ENCODE results near the gene P2RY2. TPM values are rescaled to one million over a fixed set of nuclear protein-coding genes. Genes with fewer than 3 reads are reported as not detected.
"Not testable (repeated sequence)": the region's sequence is repeated elsewhere in the genome, so short reads cannot be mapped to it uniquely, and the experiment has no call there.

P2RY2 gene
- total RNA-seq, 1 experiment from 2014 or later = 22.5 TPM

DNA sequence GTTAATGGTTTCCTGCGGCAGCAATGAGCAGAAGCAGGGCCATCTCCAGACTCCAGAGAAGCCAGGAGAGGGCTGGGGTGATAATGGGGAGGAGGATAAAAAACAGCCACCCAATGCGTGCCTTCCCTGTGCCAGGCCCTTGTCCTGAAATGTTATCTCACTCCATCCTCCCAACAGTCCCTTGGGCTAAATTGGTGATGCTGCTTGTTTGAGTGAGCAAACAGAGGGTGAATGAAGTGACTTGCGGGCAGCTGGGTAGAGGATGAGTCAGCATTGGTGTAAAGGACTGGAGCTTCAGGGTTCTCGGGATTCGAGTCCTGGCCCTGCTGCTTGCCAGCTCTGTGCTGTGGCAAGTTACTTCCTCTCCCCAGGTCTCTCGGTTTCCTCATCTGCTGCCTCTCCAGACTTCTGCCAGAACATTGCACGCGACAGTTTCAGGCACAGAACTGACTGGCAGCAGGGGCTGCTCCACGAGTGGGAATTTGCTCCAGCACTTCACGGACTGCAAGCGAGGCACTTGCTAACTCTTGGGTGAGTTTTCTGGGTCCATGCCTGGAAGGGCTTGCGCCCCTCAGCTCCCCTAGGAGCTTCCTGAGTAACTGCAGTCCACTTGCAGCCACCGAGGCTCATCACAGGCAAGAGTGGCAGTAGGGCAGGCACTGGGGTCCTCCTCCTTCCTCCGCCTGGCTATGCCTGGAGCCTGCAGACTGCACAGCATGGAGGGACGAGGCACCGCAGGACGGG, 54.0 kb downstream of the P2RY2 start, which contains the start of gene P2RY6:
Gene P2RY6, plus strand, starts transcription at position 403 of the 744 bp plus-strand sequence. CDS start 24,181 bp downstream, outside the sequence.
- peaks cover 43% of the 10 kb centered on the region for H3F3A ChIP-seq (ENCODE audit: insufficient read depth, low read depth)
- no peaks in the 10 kb centered on the region for H3K9me2 ChIP-seq (ENCODE audit: insufficient read depth)
- peak within 1 kb of the TSS; percentile 85 for H3K4me2 ChIP-seq
- intact Hi-C loops (cut with micrococcal nuclease; ENCODE audit: unreplicated experiment) = loop anchor here (1.0 kb wide), 3 partner anchors 15 to 77 kb away; no protein-coding TSS in a partner anchor
- TF ChIP-seq, protein P1, sequence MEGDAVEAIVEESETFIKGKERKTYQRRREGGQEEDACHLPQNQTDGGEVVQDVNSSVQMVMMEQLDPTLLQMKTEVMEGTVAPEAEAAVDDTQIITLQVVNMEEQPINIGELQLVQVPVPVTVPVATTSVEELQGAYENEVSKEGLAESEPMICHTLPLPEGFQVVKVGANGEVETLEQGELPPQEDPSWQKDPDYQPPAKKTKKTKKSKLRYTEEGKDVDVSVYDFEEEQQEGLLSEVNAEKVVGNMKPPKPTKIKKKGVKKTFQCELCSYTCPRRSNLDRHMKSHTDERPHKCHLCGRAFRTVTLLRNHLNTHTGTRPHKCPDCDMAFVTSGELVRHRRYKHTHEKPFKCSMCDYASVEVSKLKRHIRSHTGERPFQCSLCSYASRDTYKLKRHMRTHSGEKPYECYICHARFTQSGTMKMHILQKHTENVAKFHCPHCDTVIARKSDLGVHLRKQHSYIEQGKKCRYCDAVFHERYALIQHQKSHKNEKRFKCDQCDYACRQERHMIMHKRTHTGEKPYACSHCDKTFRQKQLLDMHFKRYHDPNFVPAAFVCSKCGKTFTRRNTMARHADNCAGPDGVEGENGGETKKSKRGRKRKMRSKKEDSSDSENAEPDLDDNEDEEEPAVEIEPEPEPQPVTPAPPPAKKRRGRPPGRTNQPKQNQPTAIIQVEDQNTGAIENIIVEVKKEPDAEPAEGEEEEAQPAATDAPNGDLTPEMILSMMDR (conservative IDR thresholded peaks at IDR 0.05) = no peak
- no peak for TF ChIP-seq EZH2 (IDR thresholded peaks at IDR 0.05; ENCODE audit: low read depth)
- peak within 1 kb of the TSS; percentile 85 for H3K27ac ChIP-seq
- H4K20me1 ChIP-seq (ENCODE audit: insufficient read depth) = no peaks in the 10 kb centered on the region
- H2AFZ ChIP-seq = peak within 1 kb of the TSS; percentile 45; the same call in 1 of the 2 replicates
- DNase-seq = peak; percentile 84 to 99
- peaks cover 13% of the 10 kb centered on the region; the same call in 1 of the 2 replicates for H3K36me3 ChIP-seq (ENCODE audit: low read depth)
- CTCF ChIA-PET = interaction anchor here (0.5 to 1.8 kb wide), 7 partner anchors 11 to 547 kb away, joined by 3 to 7 read pairs (median 4); no protein-coding TSS in a partner anchor
- no peaks in the 10 kb centered on the region for H3K27me3 ChIP-seq (ENCODE audit: insufficient read depth, low read depth)
- no peaks in the 10 kb centered on the region for H3K9me3 ChIP-seq (ENCODE audit: insufficient read depth, low read depth)
- H3K4me1 ChIP-seq (replicated peaks; ENCODE audit: insufficient read depth) = peaks cover 75% of the 10 kb centered on the region
- peak within 1 kb of the TSS; percentile 80 for H3K4me3 ChIP-seq
- POLR2A ChIA-PET (ENCODE audit: unreplicated experiment) = interaction anchor here (0.6 to 1.7 kb wide), 3 partner anchors 14 to 1458 kb away, joined by 4 to 8 read pairs (median 8); no protein-coding TSS in a partner anchor
- H3K79me2 ChIP-seq (ENCODE audit: low read depth) = peaks cover 50% of the 10 kb centered on the region
- BruUV-seq (replicated peaks) = no TSS peak

DNA sequence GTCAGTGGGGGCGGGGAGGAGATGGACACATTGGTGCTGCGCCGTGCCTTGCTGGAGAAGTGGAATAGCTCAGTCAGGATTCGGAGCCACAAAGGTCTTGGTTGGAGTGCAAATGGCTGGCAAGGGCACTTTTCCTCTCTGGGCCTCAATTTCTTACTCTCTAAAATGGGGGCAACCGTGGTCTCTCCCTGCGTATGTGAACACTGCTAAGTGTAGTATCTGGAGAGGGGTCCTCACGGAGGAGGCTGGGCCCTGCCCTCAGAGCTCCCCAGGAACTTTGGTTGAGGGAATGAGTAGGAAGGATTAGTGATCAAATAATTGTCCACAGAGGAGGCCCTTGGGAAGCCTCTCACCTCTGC, 54.6 kb downstream of the P2RY2 start:
- ChIA-PET POLR2A (ENCODE audit: unreplicated experiment) (interaction anchor here (0.6 to 1.7 kb wide), 4 partner anchors 15 to 1459 kb away, joined by 4 to 8 read pairs (median 6); no protein-coding TSS in a partner anchor), CTCF (interaction anchor here (0.5 to 1.8 kb wide), 5 partner anchors 12 to 547 kb away, joined by 3 to 7 read pairs (median 4); no protein-coding TSS in a partner anchor)
- no peaks in the 10 kb centered on the region for H3K9me2 ChIP-seq (ENCODE audit: insufficient read depth)
- H3F3A ChIP-seq (ENCODE audit: insufficient read depth, low read depth) = peaks cover 47% of the 10 kb centered on the region
- peaks cover 69% of the 10 kb centered on the region for H3K4me1 ChIP-seq (replicated peaks; ENCODE audit: insufficient read depth)
- peak overlapping the region; percentile 85 for H3K27ac ChIP-seq
- peak overlapping the region; percentile 85 for H3K4me2 ChIP-seq
- no peaks in the 10 kb centered on the region for H4K20me1 ChIP-seq (ENCODE audit: insufficient read depth)
- no TSS peak for BruUV-seq (replicated peaks)
- H3K9me3 ChIP-seq (ENCODE audit: insufficient read depth, low read depth) = no peaks in the 10 kb centered on the region
- H3K36me3 ChIP-seq (ENCODE audit: low read depth) = peaks cover 19% of the 10 kb centered on the region
- TF ChIP-seq, protein P1 (conservative IDR thresholded peaks at IDR 0.05) = no peak
- no peak for TF ChIP-seq EZH2 (IDR thresholded peaks at IDR 0.05; ENCODE audit: low read depth)
- peaks cover 55% of the 10 kb centered on the region for H3K79me2 ChIP-seq (ENCODE audit: low read depth)
- intact Hi-C loops (cut with micrococcal nuclease; ENCODE audit: unreplicated experiment) = loop anchor here (1.0 kb wide), 3 partner anchors 15 to 77 kb away; no protein-coding TSS in a partner anchor
- H2AFZ ChIP-seq = peak overlapping the region; percentile 1; the same call in 1 of the 2 replicates
- H3K4me3 ChIP-seq = peak overlapping the region; percentile 80
- no peak for DNase-seq
- no peaks in the 10 kb centered on the region for H3K27me3 ChIP-seq (ENCODE audit: insufficient read depth, low read depth)

DNA sequence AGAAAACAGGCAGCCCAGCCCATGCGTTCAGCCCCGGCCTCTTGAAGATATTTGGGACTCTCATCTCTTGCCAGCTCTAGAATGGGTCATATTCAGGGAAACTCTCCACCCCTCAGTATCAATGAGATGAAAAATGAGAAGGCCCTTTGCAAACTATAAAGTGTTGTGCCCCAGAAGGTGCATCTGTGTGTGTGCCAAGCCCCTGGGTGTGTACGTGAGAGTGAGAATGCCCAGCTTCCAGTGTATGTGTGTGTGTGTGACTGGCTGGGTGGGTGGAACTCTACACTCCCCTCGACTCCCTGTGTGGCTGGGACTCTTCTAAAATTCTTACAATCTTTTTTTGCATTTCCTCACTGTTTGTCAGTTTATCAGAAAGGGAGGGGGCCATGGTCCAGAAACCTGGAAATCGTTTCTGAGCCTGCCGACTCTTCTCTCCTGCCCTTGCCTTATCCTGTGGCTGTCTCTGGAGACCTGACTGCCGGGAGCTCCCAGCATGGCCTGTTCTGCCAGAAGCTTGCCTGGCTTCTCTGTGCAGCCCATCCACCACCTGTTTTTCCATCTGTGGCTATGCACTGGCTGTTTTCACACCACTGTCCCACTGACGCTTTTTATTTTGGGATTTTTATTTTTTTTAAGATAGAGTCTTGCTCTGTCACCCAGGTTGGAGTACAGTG, 55.3 kb downstream of the P2RY2 start:
- H3F3A ChIP-seq (ENCODE audit: insufficient read depth, low read depth) = peaks cover 48% of the 10 kb centered on the region
- H2AFZ ChIP-seq = peak overlapping the region; percentile 45; the same call in 1 of the 2 replicates
- peaks cover 21% of the 10 kb centered on the region for H3K36me3 ChIP-seq (ENCODE audit: low read depth)
- no peaks in the 10 kb centered on the region for H3K27me3 ChIP-seq (ENCODE audit: insufficient read depth, low read depth)
- peak overlapping the region; percentile 85 for H3K27ac ChIP-seq
- peak overlapping the region; percentile 85 for H3K4me2 ChIP-seq
- H3K4me1 ChIP-seq (replicated peaks; ENCODE audit: insufficient read depth) = peaks cover 64% of the 10 kb centered on the region
- TF ChIP-seq, protein P1 (conservative IDR thresholded peaks at IDR 0.05) = no peak
- no peak for TF ChIP-seq EZH2 (IDR thresholded peaks at IDR 0.05; ENCODE audit: low read depth)
- H3K4me3 ChIP-seq = peak overlapping the region; percentile 80
- H4K20me1 ChIP-seq (ENCODE audit: insufficient read depth) = no peaks in the 10 kb centered on the region
- ChIA-PET CTCF (interaction anchor here (0.6 to 1.9 kb wide), 7 partner anchors 15 to 548 kb away, joined by 3 to 7 read pairs (median 6); no protein-coding TSS in a partner anchor), POLR2A (ENCODE audit: unreplicated experiment) (interaction anchor here (0.6 to 1.7 kb wide), 3 partner anchors 14 to 88 kb away, joined by 4 to 8 read pairs (median 7); no protein-coding TSS in a partner anchor)
- H3K9me3 ChIP-seq (ENCODE audit: insufficient read depth, low read depth) = no peaks in the 10 kb centered on the region
- intact Hi-C loops (cut with micrococcal nuclease; ENCODE audit: unreplicated experiment) = no loop called here
- H3K79me2 ChIP-seq (ENCODE audit: low read depth) = peaks cover 60% of the 10 kb centered on the region
- H3K9me2 ChIP-seq (ENCODE audit: insufficient read depth) = no peaks in the 10 kb centered on the region
- DNase-seq = no peak
- TSS peak; percentile 42 for BruUV-seq (replicated peaks)

DNA sequence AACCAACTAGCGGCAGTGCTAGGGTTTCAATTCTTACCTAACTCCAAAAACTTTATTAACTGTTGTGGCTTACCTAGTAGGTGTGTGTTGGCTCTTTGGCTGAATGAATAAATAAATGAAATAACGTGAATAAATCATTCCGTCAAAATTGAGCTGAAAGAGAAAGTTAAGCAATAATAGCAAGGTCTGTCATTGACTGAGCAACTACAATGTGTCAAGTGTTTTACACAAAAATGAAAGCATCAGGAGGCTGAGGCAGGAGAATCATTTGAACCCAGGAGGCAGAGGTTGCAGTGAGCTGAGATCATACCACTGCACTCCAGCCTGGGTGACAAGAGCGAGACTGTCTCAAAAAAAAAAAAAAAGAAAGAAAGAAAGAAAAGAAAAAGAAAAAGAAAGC, 56.1 kb downstream of the P2RY2 start:
- peak overlapping the region; percentile 85 for H3K27ac ChIP-seq
- H3K9me3 ChIP-seq (ENCODE audit: insufficient read depth, low read depth); H2AFZ ChIP-seq; DNase-seq; intact Hi-C loops (cut with micrococcal nuclease; ENCODE audit: unreplicated experiment); H3K9me2 ChIP-seq (ENCODE audit: insufficient read depth); BruUV-seq (replicated peaks); H4K20me1 ChIP-seq (ENCODE audit: insufficient read depth); H3K27me3 ChIP-seq (ENCODE audit: insufficient read depth, low read depth): not testable (repeated sequence)
- H3K4me2 ChIP-seq = peak overlapping the region; percentile 85
- ChIA-PET POLR2A (ENCODE audit: unreplicated experiment) (interaction anchor here (0.7 to 1.0 kb wide), 2 partner anchors 12 to 15 kb away, joined by 6 to 9 read pairs; no protein-coding TSS in a partner anchor), CTCF (interaction anchor here (0.6 to 1.9 kb wide), 7 partner anchors 14 to 132 kb away, joined by 3 to 7 read pairs (median 4); partner anchors contain the start of gene FCHSD2)
- peaks cover 56% of the 10 kb centered on the region for H3K4me1 ChIP-seq (replicated peaks; ENCODE audit: insufficient read depth)
- H3F3A ChIP-seq (ENCODE audit: insufficient read depth, low read depth) = peaks cover 43% of the 10 kb centered on the region
- peak overlapping the region; percentile 80 for H3K4me3 ChIP-seq
- peaks cover 26% of the 10 kb centered on the region for H3K36me3 ChIP-seq (ENCODE audit: low read depth)
- H3K79me2 ChIP-seq (ENCODE audit: low read depth) = peaks cover 68% of the 10 kb centered on the region

Data from PC-9 (cell line).